IPS-18c (cell line): ENCODE measurements around the gene P2RX3.

ENCODE experiments used
- H3K4me3 ChIP-seq: 2 replicates; pipeline ENCODE4 v1.7.0; 2013; ENCODE audit warnings: low read depth, mild to moderate bottlenecking, low read length, moderate library complexity; ENCODE audit not compliant: insufficient read depth
- H3K9me3 ChIP-seq: one replicate; pipeline ENCODE4 v1.6.1; 2013; ENCODE audit warnings: mild to moderate bottlenecking, low read length, moderate library complexity; ENCODE audit not compliant: control insufficient read depth, insufficient read depth

P2RX3 gene

GRCh38 chr11:57416436-57416835, 78.3 kb downstream of the P2RX3 start:
- H3K4me3 ChIP-seq = no peak overlapping the region

GRCh38 chr11:57417056-57417455, 78.9 kb downstream of the P2RX3 start:
- no peaks in the 10 kb centered on the region for H3K9me3 ChIP-seq
- H3K4me3 ChIP-seq = no peak overlapping the region

More at GRCh38 chr11:57416436-57416835, 78.3 kb downstream of the P2RX3 start:
- H3K9me3 ChIP-seq = no peaks in the 10 kb centered on the region

- Histone ChIP-seq H3K4me3 (no peak overlapping the region), H3K9me3 (no peaks in the 10 kb centered on the region)
These were observed 80.0 kb downstream of the P2RX3 start for GRCh38 chr11:57418131-57418530.

- Histone ChIP-seq H3K4me3 (no peak overlapping the region), H3K9me3 (no peaks in the 10 kb centered on the region)
These were observed 81.0 kb downstream of the P2RX3 start for GRCh38 chr11:57419146-57419545.

- no peak overlapping the region for H3K4me3 ChIP-seq
- peaks cover 2% of the 10 kb centered on the region for H3K9me3 ChIP-seq
These were observed 82.9 kb downstream of the P2RX3 start for GRCh38 chr11:57421066-57421465.

GRCh38 chr11:57421805-57422204, 83.7 kb downstream of the P2RX3 start:
- peaks cover 2% of the 10 kb centered on the region for H3K9me3 ChIP-seq
- H3K4me3 ChIP-seq = no peak overlapping the region
